Measurements from ENCODE around the gene RAP1A.

The RAP1A gene

DNA sequence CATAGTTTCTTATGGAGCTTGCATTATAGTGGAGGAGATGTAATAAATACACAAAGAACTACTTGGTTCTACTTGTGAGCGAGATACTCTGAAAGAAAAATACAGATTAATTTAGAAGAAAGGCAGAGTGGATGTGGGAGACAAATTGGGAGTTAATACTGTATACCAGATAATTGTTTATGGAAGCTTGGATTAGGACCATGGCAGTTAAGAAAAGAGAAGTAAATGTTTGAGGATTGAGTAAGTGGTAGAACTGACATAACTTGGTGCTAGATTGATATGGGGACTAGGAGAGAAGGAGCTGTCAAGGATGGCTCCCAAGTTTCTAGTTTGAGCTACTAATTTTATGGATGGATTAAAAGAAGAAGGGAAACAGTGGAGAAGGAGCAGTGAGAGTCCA is 72.3 kb downstream of the RAP1A start:
- H3K18ac ChIP-seq (ENCODE audit: low read depth in 1 of 2, low read length in 2 of 2): no peak overlapping the region
- no peak overlapping the region for H2BK12ac ChIP-seq (ENCODE audit: low read length in 2 of 2)
- H4K8ac ChIP-seq (ENCODE audit: low read length): no peak overlapping the region
- H3K27me3 ChIP-seq (ENCODE audit: control insufficient read depth in 1 of 2, insufficient read depth in 1 of 2, low read length in 2 of 2): no peaks in the 10 kb centered on the region
- H2BK120ac ChIP-seq (ENCODE audit: low read depth, low read length): no peak overlapping the region
- H2AFZ ChIP-seq (ENCODE audit: low read depth, low read length): no peak overlapping the region
- H3K14ac ChIP-seq (ENCODE audit: low read length in 2 of 2): no peak overlapping the region
- no peak overlapping the region for H2BK5ac ChIP-seq (ENCODE audit: low read depth, low read length, poor library complexity, severe bottlenecking)
- H2AK5ac ChIP-seq (ENCODE audit: low read length, severe bottlenecking): no peak overlapping the region
- no peak overlapping the region for H3K4ac ChIP-seq (ENCODE audit: low read depth in 1 of 2, low read length in 2 of 2)
- no peak overlapping the region for H3K4me3 ChIP-seq (ENCODE audit: insufficient read depth in 1 of 2, low read depth in 1 of 2, low read length in 2 of 2)
- H3K27ac ChIP-seq (ENCODE audit: low read length, poor library complexity, severe bottlenecking): no peak overlapping the region
- H3K4me1 ChIP-seq (ENCODE audit: control insufficient read depth, insufficient read depth, low read depth, low read length): no peaks in the 10 kb centered on the region
- no peak overlapping the region for H3K4me2 ChIP-seq (ENCODE audit: low read length, poor library complexity, severe bottlenecking)
- no peak for DNase-seq
- peaks cover 9% of the 10 kb centered on the region for H3K79me1 ChIP-seq (replicated peaks; ENCODE audit: low read length, poor library complexity, severe bottlenecking)
- 100% methylated on average over 1 of the region's 1 CpG for WGBS
- no peak overlapping the region for H4K91ac ChIP-seq (ENCODE audit: low read length)
- H3K9ac ChIP-seq (ENCODE audit: low read length): no peak overlapping the region
- no peak overlapping the region for H2BK15ac ChIP-seq (ENCODE audit: low read depth, poor library complexity, severe bottlenecking)
- peaks cover 0 to 58% of the 10 kb centered on the region in 2 experiments for H3K36me3 ChIP-seq (ENCODE audit: control insufficient read depth in 1 of 2, insufficient read depth in 2 of 2, low read depth in 1 of 2, low read length in 2 of 2)
- no peak overlapping the region for H3K23ac ChIP-seq (ENCODE audit: low read length in 2 of 2)
- no peaks in the 10 kb centered on the region for H3K9me3 ChIP-seq (ENCODE audit: control insufficient read depth, low read length)

DNA sequence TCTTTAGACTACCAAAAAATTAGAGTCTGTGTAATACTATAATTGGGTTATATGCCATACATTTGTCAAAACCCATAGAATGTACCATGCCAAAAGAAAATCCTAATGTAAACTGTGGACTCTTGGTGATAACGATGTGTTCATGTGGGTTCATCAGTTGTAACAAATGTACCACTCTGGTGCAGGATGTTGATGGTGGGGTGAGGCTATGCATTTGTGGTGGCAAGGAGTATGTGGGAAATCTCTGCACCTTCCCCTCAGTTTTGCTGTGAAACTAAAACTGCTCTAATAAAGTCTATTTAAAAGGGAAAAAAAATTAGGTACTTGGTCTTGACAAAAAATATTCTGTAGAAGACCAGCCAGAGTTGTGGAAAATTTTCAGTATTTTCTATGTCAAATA is 76.2 kb downstream of the RAP1A start:
- no peak for DNase-seq
- Histone ChIP-seq H3K4me2 (ENCODE audit: low read length, poor library complexity, severe bottlenecking) (no peak overlapping the region), H3K79me1 (replicated peaks; ENCODE audit: low read length, poor library complexity, severe bottlenecking) (peaks cover 12% of the 10 kb centered on the region), H3K9ac (ENCODE audit: low read length) (no peak overlapping the region), H2BK120ac (ENCODE audit: low read depth, low read length) (no peak overlapping the region), H3K36me3 (ENCODE audit: control insufficient read depth in 1 of 2, insufficient read depth in 2 of 2, low read depth in 1 of 2, low read length in 2 of 2) (peaks cover 3 to 97% of the 10 kb centered on the region in 2 experiments), H2BK12ac (ENCODE audit: low read length in 2 of 2) (no peak overlapping the region), H3K9me3 (ENCODE audit: control insufficient read depth, low read length) (no peaks in the 10 kb centered on the region), H4K8ac (ENCODE audit: low read length) (no peak overlapping the region), H2AFZ (ENCODE audit: low read depth, low read length) (no peak overlapping the region), H3K4me1 (ENCODE audit: control insufficient read depth, insufficient read depth, low read depth, low read length) (no peaks in the 10 kb centered on the region), H3K14ac (ENCODE audit: low read length in 2 of 2) (no peak overlapping the region), H2AK5ac (ENCODE audit: low read length, severe bottlenecking) (no peak overlapping the region), H3K23ac (ENCODE audit: low read length in 2 of 2) (no peak overlapping the region), H4K91ac (ENCODE audit: low read length) (no peak overlapping the region), H3K18ac (ENCODE audit: low read depth in 1 of 2, low read length in 2 of 2) (no peak overlapping the region), H3K27ac (ENCODE audit: low read length, poor library complexity, severe bottlenecking) (no peak overlapping the region), H2BK5ac (ENCODE audit: low read depth, low read length, poor library complexity, severe bottlenecking) (no peak overlapping the region), H3K27me3 (ENCODE audit: control insufficient read depth in 1 of 2, insufficient read depth in 1 of 2, low read length in 2 of 2) (no peaks in the 10 kb centered on the region), H3K4ac (ENCODE audit: low read depth in 1 of 2, low read length in 2 of 2) (no peak overlapping the region), H3K4me3 (ENCODE audit: insufficient read depth in 1 of 2, low read depth in 1 of 2, low read length in 2 of 2) (no peak overlapping the region), H2BK15ac (ENCODE audit: low read depth, poor library complexity, severe bottlenecking) (no peak overlapping the region)
- WGBS: 100% methylated on average over 1 of the region's 1 CpG

DNA sequence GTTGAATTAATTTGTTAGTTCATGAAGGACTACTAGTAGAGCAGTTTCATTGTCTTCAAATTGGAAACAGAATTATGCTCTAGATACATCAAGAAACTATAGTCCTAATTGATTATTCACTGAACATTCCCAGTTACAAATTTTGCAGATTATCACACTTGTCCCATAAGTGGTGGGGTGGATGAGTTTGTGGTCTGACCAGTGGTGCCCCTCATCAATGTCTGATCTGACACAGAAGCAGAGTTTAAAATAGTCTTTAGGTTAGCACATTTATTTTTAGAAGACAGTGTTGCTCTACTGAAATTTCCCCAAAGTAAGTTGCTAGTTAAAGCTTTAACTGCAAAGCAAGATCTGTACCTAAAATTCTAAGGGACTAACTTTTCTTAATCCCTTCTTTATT is 76.7 kb downstream of the RAP1A start:
- Histone ChIP-seq H2BK12ac (ENCODE audit: low read length in 2 of 2) (no peak overlapping the region), H4K8ac (ENCODE audit: low read length) (no peak overlapping the region), H2AK5ac (ENCODE audit: low read length, severe bottlenecking) (no peak overlapping the region), H3K79me1 (replicated peaks; ENCODE audit: low read length, poor library complexity, severe bottlenecking) (peaks cover 12% of the 10 kb centered on the region), H2BK5ac (ENCODE audit: low read depth, low read length, poor library complexity, severe bottlenecking) (no peak overlapping the region), H3K14ac (ENCODE audit: low read length in 2 of 2) (no peak overlapping the region), H3K4me2 (ENCODE audit: low read length, poor library complexity, severe bottlenecking) (no peak overlapping the region), H3K18ac (ENCODE audit: low read depth in 1 of 2, low read length in 2 of 2) (no peak overlapping the region), H3K4ac (ENCODE audit: low read depth in 1 of 2, low read length in 2 of 2) (no peak overlapping the region), H3K9ac (ENCODE audit: low read length) (no peak overlapping the region), H2AFZ (ENCODE audit: low read depth, low read length) (no peak overlapping the region), H3K4me3 (ENCODE audit: insufficient read depth in 1 of 2, low read depth in 1 of 2, low read length in 2 of 2) (no peak overlapping the region), H2BK15ac (ENCODE audit: low read depth, poor library complexity, severe bottlenecking) (no peak overlapping the region), H4K91ac (ENCODE audit: low read length) (no peak overlapping the region), H3K36me3 (ENCODE audit: control insufficient read depth in 1 of 2, insufficient read depth in 2 of 2, low read depth in 1 of 2, low read length in 2 of 2) (peaks cover 3 to 99% of the 10 kb centered on the region in 2 experiments), H3K27me3 (ENCODE audit: control insufficient read depth in 1 of 2, insufficient read depth in 1 of 2, low read length in 2 of 2) (no peaks in the 10 kb centered on the region), H3K4me1 (ENCODE audit: control insufficient read depth, insufficient read depth, low read depth, low read length) (no peaks in the 10 kb centered on the region), H3K27ac (ENCODE audit: low read length, poor library complexity, severe bottlenecking) (no peak overlapping the region), H3K23ac (ENCODE audit: low read length in 2 of 2) (no peak overlapping the region), H2BK120ac (ENCODE audit: low read depth, low read length) (no peak overlapping the region), H3K9me3 (ENCODE audit: control insufficient read depth, low read length) (no peaks in the 10 kb centered on the region)
- DNase-seq: no peak

DNA sequence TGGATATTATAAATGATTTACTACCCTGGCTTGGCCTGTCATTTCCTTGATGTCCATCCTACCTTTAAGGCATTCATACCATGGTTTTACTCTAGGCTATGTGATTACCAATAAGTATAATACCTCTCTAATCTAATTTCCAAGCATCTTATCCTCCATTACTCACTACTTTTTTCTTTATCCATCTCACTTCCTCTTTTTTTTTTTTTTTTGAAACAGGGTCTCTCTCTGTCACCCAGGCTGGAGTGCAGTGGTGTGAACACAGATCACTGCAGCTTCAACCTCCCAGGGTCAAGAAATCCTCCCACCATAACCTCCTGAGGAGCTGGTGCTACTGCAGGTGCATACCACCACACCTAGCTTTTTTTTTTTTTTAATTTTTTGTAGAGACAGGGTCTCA is 79.7 kb downstream of the RAP1A start:
- no peak overlapping the region for H2BK12ac ChIP-seq (ENCODE audit: low read length in 2 of 2)
- H3K79me1 ChIP-seq (replicated peaks; ENCODE audit: low read length, poor library complexity, severe bottlenecking): peaks cover 10% of the 10 kb centered on the region
- no peak overlapping the region for H2BK15ac ChIP-seq (ENCODE audit: low read depth, poor library complexity, severe bottlenecking)
- no peaks in the 10 kb centered on the region for H3K4me1 ChIP-seq (ENCODE audit: control insufficient read depth, insufficient read depth, low read depth, low read length)
- H3K4me3 ChIP-seq (ENCODE audit: insufficient read depth in 1 of 2, low read depth in 1 of 2, low read length in 2 of 2): no peak overlapping the region
- H3K9ac ChIP-seq (ENCODE audit: low read length): no peak overlapping the region
- peaks cover 3 to 96% of the 10 kb centered on the region in 2 experiments for H3K36me3 ChIP-seq (ENCODE audit: control insufficient read depth in 1 of 2, insufficient read depth in 2 of 2, low read depth in 1 of 2, low read length in 2 of 2)
- no peak overlapping the region for H3K4me2 ChIP-seq (ENCODE audit: low read length, poor library complexity, severe bottlenecking)
- H3K4ac ChIP-seq (ENCODE audit: low read depth in 1 of 2, low read length in 2 of 2): no peak overlapping the region
- no peak overlapping the region for H2BK5ac ChIP-seq (ENCODE audit: low read depth, low read length, poor library complexity, severe bottlenecking)
- no peak overlapping the region for H2AK5ac ChIP-seq (ENCODE audit: low read length, severe bottlenecking)
- DNase-seq: no peak
- H3K18ac ChIP-seq (ENCODE audit: low read depth in 1 of 2, low read length in 2 of 2): no peak overlapping the region
- no peak overlapping the region for H2BK120ac ChIP-seq (ENCODE audit: low read depth, low read length)
- H4K91ac ChIP-seq (ENCODE audit: low read length): no peak overlapping the region
- no peak overlapping the region for H2AFZ ChIP-seq (ENCODE audit: low read depth, low read length)
- H3K27me3 ChIP-seq (ENCODE audit: control insufficient read depth in 1 of 2, insufficient read depth in 1 of 2, low read length in 2 of 2): no peaks in the 10 kb centered on the region
- no peaks in the 10 kb centered on the region for H3K9me3 ChIP-seq (ENCODE audit: control insufficient read depth, low read length)
- no peak overlapping the region for H4K8ac ChIP-seq (ENCODE audit: low read length)
- no peak overlapping the region for H3K23ac ChIP-seq (ENCODE audit: low read length in 2 of 2)
- H3K27ac ChIP-seq (ENCODE audit: low read length, poor library complexity, severe bottlenecking): no peak overlapping the region
- no peak overlapping the region for H3K14ac ChIP-seq (ENCODE audit: low read length in 2 of 2)

Data from mesenchymal stem cell (in vitro differentiated cells and primary cell).